GM12801 (cell line): ENCODE measurements around the gene NATD1.

Experiments
- CTCF ChIP-seq: IDR thresholded peaks from one replicate; pipeline ENCODE4 v1.5.1; 2011; ENCODE audit warnings: control low read depth; ENCODE audit not compliant: insufficient read length; ENCODE audit errors: extremely low read depth

Gene NATD1

GRCh38 chr17:21233581-21234347 is 19.4 kb downstream of the NATD1 start:
- TF ChIP-seq CTCF: no peak

GRCh38 chr17:21232033-21232749 is 21.0 kb downstream of the NATD1 start:
- no peak for TF ChIP-seq CTCF

GRCh38 chr17:21231533-21231932 is 21.7 kb downstream of the NATD1 start:
- no peak for TF ChIP-seq CTCF

- no peak for TF ChIP-seq CTCF
Measured at GRCh38 chr17:21228845-21229244, 24.4 kb downstream of the NATD1 start.

- no peak for TF ChIP-seq CTCF
Measured at GRCh38 chr17:21228111-21228510, 25.1 kb downstream of the NATD1 start.

- TF ChIP-seq CTCF: no peak
Measured at GRCh38 chr17:21223086-21223485, 30.1 kb downstream of the NATD1 start.

- no peak for TF ChIP-seq CTCF
Measured at GRCh38 chr17:21218831-21219380, 34.3 kb downstream of the NATD1 start.
